HepG2 (cell line): ENCODE measurements around the gene GZF1. TPM values are rescaled to one million over a fixed set of nuclear protein-coding genes. Genes with fewer than 3 reads are reported as not detected.

Experiments
- ARID4A ChIP-seq: sonication (generic); formaldehyde crosslinking; IDR thresholded peaks from 2 replicates; pipeline ENCODE4 v1.5.0; 2020; ENCODE audit warnings: mild to moderate bottlenecking, missing genetic modification reagents, borderline replicate concordance
- DNMT3B ChIP-seq: conservative IDR thresholded peaks from 2 replicates; pipeline ENCODE4 v1.6.1; 2016; ENCODE audit warnings: missing biosample characterization, control low read depth
- GMEB2 ChIP-seq: IDR thresholded peaks from 2 replicates; pipeline ENCODE4 v1.6.1; 2016; ENCODE audit warnings: missing biosample characterization, missing genetic modification reagents, low read depth
- HES4 ChIP-seq: sonication (generic); formaldehyde crosslinking; IDR thresholded peaks from 2 replicates; pipeline ENCODE4 v1.9.0; 2021; ENCODE audit warnings: mild to moderate bottlenecking, missing genetic modification reagents, borderline replicate concordance
- NR2F6 ChIP-seq, 2 experiments: IDR thresholded peaks; 2 replicates each; pipeline ENCODE4 v1.6.1; 2016; ENCODE audit warnings: antibody characterized with exemption in 1 of 2, mild to moderate bottlenecking in 1 of 2
- SP140L ChIP-seq: sonication (generic); formaldehyde crosslinking; IDR thresholded peaks from 2 replicates; pipeline ENCODE4 v1.4.0; 2020; ENCODE audit warnings: missing genetic modification reagents, borderline replicate concordance
- SPEN ChIP-seq: sonication (generic); formaldehyde crosslinking; IDR thresholded peaks from 2 replicates; pipeline ENCODE4 v1.5.1; 2020; ENCODE audit warnings: low read depth, mild to moderate bottlenecking, missing genetic modification reagents
- SRF ChIP-seq: IDR thresholded peaks from 2 replicates; pipeline ENCODE4 v1.6.1; 2011; ENCODE audit warnings: mild to moderate bottlenecking, low read depth, low read length, moderate library complexity
- TAF1 ChIP-seq: sonication (generic); formaldehyde crosslinking; IDR thresholded peaks from 2 replicates; pipeline ENCODE4 v1.4.0; 2020; ENCODE audit warnings: missing genetic modification reagents
- TAF15 ChIP-seq: fragments of 200-400 bp; formaldehyde crosslinking; IDR thresholded peaks from one replicate; pipeline ENCODE4 v1.6.1; 2018; ENCODE audit warnings: mild to moderate bottlenecking, low read depth, low read length; ENCODE audit not compliant: poor library complexity, severe bottlenecking
- TFDP1 ChIP-seq: IDR thresholded peaks from 2 replicates; pipeline ENCODE4 v1.6.1; 2016; ENCODE audit warnings: missing compliant biosample characterization, missing genetic modification reagents, borderline replicate concordance
- THRA ChIP-seq: sonication (generic); formaldehyde crosslinking; IDR thresholded peaks from 2 replicates; pipeline ENCODE4 v1.4.0; 2020; ENCODE audit warnings: missing genetic modification reagents, borderline replicate concordance
- TOPORS ChIP-seq: sonication (generic); formaldehyde crosslinking; IDR thresholded peaks from 2 replicates; pipeline ENCODE4 v1.8.0; 2023; ENCODE audit warnings: mild to moderate bottlenecking, missing genetic modification reagents
- TRIM22 ChIP-seq: fragments of 450-650 bp; IDR thresholded peaks from 2 replicates; pipeline ENCODE4 v1.6.1; 2017
- WIZ ChIP-seq: sonication (generic); formaldehyde crosslinking; IDR thresholded peaks from 2 replicates; pipeline ENCODE4 v1.5.1; 2020; ENCODE audit warnings: mild to moderate bottlenecking, missing genetic modification reagents
- ZNF234 ChIP-seq: sonication (generic); formaldehyde crosslinking; conservative IDR thresholded peaks from 2 replicates; pipeline ENCODE4 v1.5.1; 2020; ENCODE audit warnings: mild to moderate bottlenecking, missing genetic modification reagents
- ZNF354B ChIP-seq: sonication (generic); formaldehyde crosslinking; IDR thresholded peaks from 2 replicates; pipeline ENCODE4 v1.8.0; 2022; ENCODE audit warnings: mild to moderate bottlenecking, missing genetic modification reagents
- ZNF782 ChIP-seq: sonication (generic); formaldehyde crosslinking; IDR thresholded peaks from 2 replicates; pipeline ENCODE4 v1.4.0; 2020; ENCODE audit warnings: missing genetic modification reagents, mild to moderate bottlenecking, borderline replicate concordance
- polyA plus RNA-seq, 8 experiments: library from polyadenylated mRNA; depleted of rRNA in 3 of 8; stranded (reverse) in 7 of 8; unstranded in 1 of 8; fragments of >200 nt; fragmentation: Illumina TruSeq in 4 of 8; extraction: Trizol in 4 of 8; gene quantifications; 2 replicates each; pipeline versions ENCODE4 v1.2.1 to v1.2.3, GENCODE V29; 2011 to 2016; ENCODE audit warnings: low read depth in 4 of 8, missing spikeins in 1 of 8, mixed read lengths in 1 of 8; ENCODE audit not compliant: insufficient read depth in 1 of 8
- total RNA-seq, 5 experiments: library from RNA; depleted of rRNA; stranded (reverse); fragments of >200 nt; fragmentation: Illumina TruSeq; extraction: Trizol; gene quantifications; 2 replicates each; pipeline ENCODE4 v1.2.3, GENCODE V29; 2016; ENCODE audit warnings: low read depth in 1 of 5

GZF1 gene
- total and polyA plus RNA-seq, 2 of the 13 experiments (the other 11 are each of a cell fraction or from before 2014, with no cell fraction given), result 16.9 to 26.0 TPM

- TF ChIP-seq ARID4A, result peak; percentile 75
- TF ChIP-seq DNMT3B (CRISPR knock-in tag), result no peak
- peak; percentile 47; the same call in 1 of the 2 replicates for TF ChIP-seq THRA (CRISPR knock-in tag)
- peak; percentile 77; the same call in 1 of the 2 replicates for TF ChIP-seq TOPORS (CRISPR knock-in tag)
- no peak for TF ChIP-seq TAF15
- TF ChIP-seq HES4 (CRISPR knock-in tag), result peak; percentile 93
- no peak for TF ChIP-seq NR2F6 (IDR thresholded peaks at IDR 0.05)
- peak; percentile 17; the same call in 1 of the 2 replicates for TF ChIP-seq NR2F6 (CRISPR knock-in tag; IDR thresholded peaks at IDR 0.05)
- TF ChIP-seq ZNF234 (CRISPR knock-in tag), result peak; percentile 96
- TF ChIP-seq SP140L (CRISPR knock-in tag), result no peak; the same call in 1 of the 2 replicates
- TF ChIP-seq ZNF354B (CRISPR knock-in tag), result peak; percentile 93; the same call in 1 of the 2 replicates
- no peak for TF ChIP-seq GMEB2 (CRISPR knock-in tag)
- peak; percentile 31 for TF ChIP-seq SPEN (CRISPR knock-in tag)
- no peak for TF ChIP-seq WIZ (CRISPR knock-in tag)
- no peak for TF ChIP-seq TRIM22
- TF ChIP-seq TFDP1 (CRISPR knock-in tag), result peak; percentile 33; the same call in 1 of the 2 replicates
- peak; percentile 85; the same call in 1 of the 2 replicates for TF ChIP-seq ZNF782
- TF ChIP-seq TAF1, result peak; percentile 25
- peak; percentile 58; the same call in 1 of the 2 replicates for TF ChIP-seq SRF
Observed at GRCh38 chr20:23350904-23351838, 10.8 kb upstream of the GZF1 start (continued).
